Nephron (organoid): ENCODE results near the gene FKTN.
A peak's percentile ranks its signal among the peaks of the same experiment; 100 is the strongest.

ENCODE experiments used
- H3K27ac Mint-ChIP-seq, 3 experiments: 2 replicates each; pipeline ENCODE4 v1.8.0; 2020; ENCODE audit warnings: mixed read lengths in 3 of 3, mild to moderate bottlenecking in 2 of 3, moderate library complexity in 1 of 3
- H3K27me3 Mint-ChIP-seq: 2 replicates; pipeline ENCODE4 v1.8.0; 2021; ENCODE audit warnings: low read depth, mild to moderate bottlenecking, moderate library complexity, mixed read lengths
- H3K36me3 Mint-ChIP-seq: 2 replicates; pipeline ENCODE4 v1.8.0; 2020; ENCODE audit warnings: low read depth, mixed read lengths
- H3K4me1 Mint-ChIP-seq: 2 replicates; pipeline ENCODE4 v1.8.0; 2020; ENCODE audit warnings: mixed read lengths
- H3K4me3 Mint-ChIP-seq, 3 experiments: 2 replicates each; pipeline ENCODE4 v1.8.0; 2020; ENCODE audit warnings: mild to moderate bottlenecking in 3 of 3, mixed read lengths in 3 of 3, moderate library complexity in 2 of 3
- H3K9me3 Mint-ChIP-seq: 2 replicates; pipeline ENCODE4 v1.8.0; 2020; ENCODE audit warnings: mixed read lengths
- TF ChIP-seq, protein P1 (sequence below), 3 experiments: fragments of 200-600 bp; sonication (generic); IDR thresholded peaks; one replicate each; pipeline ENCODE4 v1.5.0; 2021; ENCODE audit warnings: antibody characterized with exemption in 3 of 3; ENCODE audit not compliant: unreplicated experiment in 3 of 3

Gene FKTN

DNA sequence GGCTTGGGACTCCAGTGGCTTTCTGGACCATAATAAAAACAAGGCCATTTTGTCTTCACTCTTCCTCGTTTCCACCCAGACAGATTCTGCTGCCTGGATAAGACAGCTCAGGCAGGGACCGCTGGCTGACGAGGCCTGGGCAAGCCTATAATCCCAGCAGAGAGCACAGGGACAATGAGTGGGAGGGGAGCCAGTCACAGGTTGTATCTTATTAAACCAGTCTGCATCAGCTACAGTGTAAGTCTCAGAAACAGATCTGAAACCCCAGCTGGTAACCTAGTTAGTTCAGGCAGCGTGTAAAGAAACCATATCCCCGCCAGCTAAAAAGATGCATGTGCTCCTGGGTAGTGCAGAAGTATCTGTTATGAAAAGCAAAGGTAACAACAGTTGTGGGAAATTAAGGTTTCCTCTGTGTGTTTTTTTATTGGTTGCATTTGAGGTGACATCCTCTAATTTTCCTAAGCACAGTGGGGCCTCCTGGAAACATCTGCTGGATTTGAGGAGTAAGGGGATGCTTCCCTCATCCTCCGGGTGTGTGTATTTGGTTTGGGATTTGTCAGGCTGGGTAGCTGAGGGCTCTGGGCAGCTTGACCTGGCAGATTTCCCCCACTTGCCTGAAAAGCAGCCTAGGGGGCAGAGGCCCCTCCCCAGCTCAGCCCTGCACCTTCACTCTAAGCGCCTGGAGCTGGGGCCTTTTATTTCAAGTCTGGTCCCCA is 89.1 kb downstream of the FKTN start:
- TF ChIP-seq, protein P1, sequence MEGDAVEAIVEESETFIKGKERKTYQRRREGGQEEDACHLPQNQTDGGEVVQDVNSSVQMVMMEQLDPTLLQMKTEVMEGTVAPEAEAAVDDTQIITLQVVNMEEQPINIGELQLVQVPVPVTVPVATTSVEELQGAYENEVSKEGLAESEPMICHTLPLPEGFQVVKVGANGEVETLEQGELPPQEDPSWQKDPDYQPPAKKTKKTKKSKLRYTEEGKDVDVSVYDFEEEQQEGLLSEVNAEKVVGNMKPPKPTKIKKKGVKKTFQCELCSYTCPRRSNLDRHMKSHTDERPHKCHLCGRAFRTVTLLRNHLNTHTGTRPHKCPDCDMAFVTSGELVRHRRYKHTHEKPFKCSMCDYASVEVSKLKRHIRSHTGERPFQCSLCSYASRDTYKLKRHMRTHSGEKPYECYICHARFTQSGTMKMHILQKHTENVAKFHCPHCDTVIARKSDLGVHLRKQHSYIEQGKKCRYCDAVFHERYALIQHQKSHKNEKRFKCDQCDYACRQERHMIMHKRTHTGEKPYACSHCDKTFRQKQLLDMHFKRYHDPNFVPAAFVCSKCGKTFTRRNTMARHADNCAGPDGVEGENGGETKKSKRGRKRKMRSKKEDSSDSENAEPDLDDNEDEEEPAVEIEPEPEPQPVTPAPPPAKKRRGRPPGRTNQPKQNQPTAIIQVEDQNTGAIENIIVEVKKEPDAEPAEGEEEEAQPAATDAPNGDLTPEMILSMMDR (IDR thresholded peaks at IDR 0.05; ENCODE audit: unreplicated experiment in 3 of 3) = no peak
- Mint-ChIP-seq H3K27ac (no peak overlapping the region), H3K27me3 (peaks cover 8% of the 10 kb centered on the region), H3K4me1 (peaks cover 12% of the 10 kb centered on the region), H3K36me3 (peaks cover 6% of the 10 kb centered on the region), H3K4me3 (no peak overlapping the region), H3K9me3 (peaks cover 5% of the 10 kb centered on the region)

- Mint-ChIP-seq H3K4me3 (peak overlapping the region in 1 of 3 experiments; percentile 22), H3K9me3 (peaks cover 5% of the 10 kb centered on the region), H3K27me3 (peaks cover 12% of the 10 kb centered on the region), H3K36me3 (peaks cover 2% of the 10 kb centered on the region), H3K27ac (peak overlapping the region in 1 of 3 experiments; percentile 53), H3K4me1 (peaks cover 12% of the 10 kb centered on the region)
- TF ChIP-seq, protein P1 (IDR thresholded peaks at IDR 0.05; ENCODE audit: unreplicated experiment in 3 of 3) = no peak
Measured at GRCh38 chr9:105647595-105648349, 89.8 kb downstream of the FKTN start.

GRCh38 chr9:105651806-105652205 is 93.9 kb downstream of the FKTN start:
- H3K27me3 Mint-ChIP-seq = peaks cover 38% of the 10 kb centered on the region
- no peaks in the 10 kb centered on the region for H3K36me3 Mint-ChIP-seq
- peaks cover 12% of the 10 kb centered on the region for H3K4me1 Mint-ChIP-seq
- no peak overlapping the region for H3K27ac Mint-ChIP-seq
- H3K9me3 Mint-ChIP-seq = no peaks in the 10 kb centered on the region
- TF ChIP-seq, protein P1 (IDR thresholded peaks at IDR 0.05; ENCODE audit: unreplicated experiment in 3 of 3) = no peak
- no peak overlapping the region for H3K4me3 Mint-ChIP-seq

GRCh38 chr9:105656131-105656921 is 98.4 kb downstream of the FKTN start:
- Mint-ChIP-seq H3K9me3 (no peaks in the 10 kb centered on the region), H3K27me3 (peaks cover 64% of the 10 kb centered on the region)

DNA sequence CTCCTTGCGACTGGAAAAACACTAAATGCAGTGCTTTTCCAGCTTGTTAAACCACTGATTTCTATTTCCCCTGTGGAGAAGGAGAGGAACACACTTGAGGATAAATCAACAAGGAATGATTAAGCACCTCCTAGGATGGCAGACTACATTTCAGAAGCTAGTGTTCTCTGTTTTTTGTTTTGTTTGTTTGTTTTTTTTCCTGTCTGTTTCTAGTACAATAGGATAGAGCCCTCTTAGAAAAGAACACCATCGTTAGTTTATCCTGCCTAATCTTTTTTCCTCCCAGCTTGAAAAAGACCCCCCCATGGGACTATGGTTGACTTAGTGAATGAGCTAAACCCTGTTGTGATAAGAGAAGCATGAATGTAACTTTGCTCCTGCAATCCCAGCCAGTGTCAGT is 100.4 kb downstream of the FKTN start:
- H3K36me3 Mint-ChIP-seq = no peaks in the 10 kb centered on the region
- H3K4me1 Mint-ChIP-seq = peaks cover 16% of the 10 kb centered on the region
- H3K4me3 Mint-ChIP-seq = peak overlapping the region; percentile 4 to 78 (median 31)
- TF ChIP-seq, protein P1 (IDR thresholded peaks at IDR 0.05; ENCODE audit: unreplicated experiment in 3 of 3) = no peak
- H3K9me3 Mint-ChIP-seq = no peaks in the 10 kb centered on the region
- no peak overlapping the region for H3K27ac Mint-ChIP-seq
- H3K27me3 Mint-ChIP-seq = peaks cover 49% of the 10 kb centered on the region

More at GRCh38 chr9:105656131-105656921, 98.4 kb downstream of the FKTN start:
- no peak overlapping the region for H3K27ac Mint-ChIP-seq
- H3K4me1 Mint-ChIP-seq = peaks cover 16% of the 10 kb centered on the region
- H3K4me3 Mint-ChIP-seq = peak overlapping the region; percentile 82 to 84 (median 82)
- H3K36me3 Mint-ChIP-seq = no peaks in the 10 kb centered on the region
- TF ChIP-seq, protein P1 (IDR thresholded peaks at IDR 0.05; ENCODE audit: unreplicated experiment in 3 of 3) = peak in 2 of 3 experiments; percentile 16 to 32
